H1 (cell line): ENCODE results near the gene BGN. TPM values are rescaled to one million over a fixed set of nuclear protein-coding genes. Genes with fewer than 3 reads are reported as not detected.

Experiments
- CTCF ChIA-PET: fragments of 300-600 bp; sonication (Branson Sonifier 250); formaldehyde crosslinking; loops from one replicate; lab custom pipeline; 2021; ENCODE audit not compliant: partially characterized antibody; lab: Charles Lee
- POLR2A ChIA-PET: fragments of 300-600 bp; sonication (Branson Sonifier 250); formaldehyde crosslinking; loops from one replicate; lab custom pipeline; 2021; ENCODE audit warnings: inconsistent platforms; ENCODE audit not compliant: partially characterized antibody; lab: Charles Lee
- DNase-seq, 2 experiments: peaks; one replicate each; pipeline versions ENCODE4 v3.0.0 to v3.0.0-alpha.2; 2010 to 2022; ENCODE audit warnings: low spot score in 2 of 2, low read depth in 1 of 2, mixed read lengths in 1 of 2
- FAIRE-seq: peaks from 2 replicates; lab custom pipeline; 2011; peaks lifted over from hg19 to GRCh38; lab: Jason Lieb, UNC
- H2AFZ ChIP-seq: 2 replicates; pipeline ENCODE4 v1.8.1; 2012; ENCODE audit warnings: low read length, inconsistent platforms
- H2AK5ac ChIP-seq: 2 replicates; pipeline ENCODE4 v1.6.1; 2013; ENCODE audit warnings: low read depth, low read length
- H2BK120ac ChIP-seq: replicated peaks from 2 replicates; pipeline ENCODE3; 2013; ENCODE audit warnings: low read depth, low read length, inconsistent platforms
- H2BK12ac ChIP-seq: 2 replicates; pipeline ENCODE4 v1.6.1; 2013; ENCODE audit warnings: low read depth, low read length
- H2BK15ac ChIP-seq: 2 replicates; pipeline ENCODE4 v1.6.1; 2013; ENCODE audit warnings: low read length
- H2BK20ac ChIP-seq: 2 replicates; pipeline ENCODE4 v1.6.1; 2013; ENCODE audit warnings: low read length
- H2BK5ac ChIP-seq: 2 replicates; pipeline ENCODE4 v1.6.1; 2013; ENCODE audit warnings: low read depth, low read length
- H3K14ac ChIP-seq: 2 replicates; pipeline ENCODE4 v1.6.1; 2013; ENCODE audit warnings: inconsistent platforms; ENCODE audit not compliant: insufficient read length
- H3K18ac ChIP-seq: 2 replicates; pipeline ENCODE4 v1.6.1; 2013; ENCODE audit warnings: low read length; ENCODE audit errors: extremely low read depth
- H3K23ac ChIP-seq: 2 replicates; pipeline ENCODE4 v1.6.1; 2013; ENCODE audit warnings: inconsistent platforms; ENCODE audit not compliant: insufficient read length
- H3K23me2 ChIP-seq: 2 replicates; pipeline ENCODE4 v1.6.1; 2013; ENCODE audit warnings: low read depth, low read length
- H3K27ac ChIP-seq: 2 replicates; pipeline ENCODE4 v1.6.1; 2011; ENCODE audit warnings: low read depth, low read length, inconsistent platforms
- H3K27me3 ChIP-seq, 4 experiments: replicated peaks in 1 of 4; 1 replicate in 1 of 4; 2 replicates in 3 of 4; pipeline versions ENCODE4 v1.6.1 to v1.8.1; 2011 to 2013; ENCODE audit warnings: low read length in 3 of 4, mild to moderate bottlenecking in 3 of 4, inconsistent platforms in 2 of 4, mixed read lengths in 2 of 4, moderate library complexity in 1 of 4; ENCODE audit not compliant: control insufficient read depth in 3 of 4, insufficient read depth in 3 of 4; ENCODE audit errors: extremely low read depth in 1 of 4
- H3K36me3 ChIP-seq, 4 experiments: 2 replicates each; pipeline versions ENCODE4 v1.6.1 to v1.8.1; 2011 to 2013; ENCODE audit warnings: mild to moderate bottlenecking in 4 of 4, low read length in 3 of 4, moderate library complexity in 2 of 4, control low read depth in 1 of 4, inconsistent platforms in 1 of 4; ENCODE audit not compliant: insufficient read depth in 4 of 4, control insufficient read depth in 2 of 4
- H3K4ac ChIP-seq: replicated peaks from 2 replicates; pipeline ENCODE3; 2013; ENCODE audit warnings: low read length, low read depth, mixed read lengths, inconsistent platforms; ENCODE audit not compliant: insufficient read length
- H3K4me1 ChIP-seq, 4 experiments: replicated peaks in 1 of 4; 1 replicate in 1 of 4; 2 replicates in 3 of 4; pipeline versions ENCODE4 v1.6.1 to v1.8.1; 2011 to 2013; ENCODE audit warnings: low read length in 3 of 4, inconsistent platforms in 2 of 4, mixed read lengths in 1 of 4; ENCODE audit not compliant: insufficient read depth in 4 of 4, control insufficient read depth in 3 of 4
- H3K4me2 ChIP-seq, 2 experiments: 2 replicates each; pipeline versions ENCODE4 v1.6.1 to v1.8.1; 2011 to 2013; ENCODE audit warnings: low read depth in 2 of 2, low read length in 2 of 2, control low read depth in 1 of 2, inconsistent platforms in 1 of 2, mild to moderate bottlenecking in 1 of 2; ENCODE audit not compliant: insufficient read depth in 1 of 2
- H3K4me3 ChIP-seq, 4 experiments: fragments of 200-600, 300-600 bp in 1 of 4; sonication (generic), shearing (Covaris generic), sonication (Bioruptor Twin) in 1 of 4; 2 replicates each; pipeline versions ENCODE4 v1.5.1 to v1.8.1; 2011 to 2016; ENCODE audit warnings: low read length in 4 of 4, low read depth in 3 of 4, control low read depth in 2 of 4, inconsistent platforms in 2 of 4, mild to moderate bottlenecking in 2 of 4, mixed read lengths in 1 of 4, moderate library complexity in 1 of 4; ENCODE audit not compliant: insufficient read depth in 2 of 4; ENCODE audit errors: extremely low read depth in 1 of 4
- H3K56ac ChIP-seq: replicated peaks from 2 replicates; pipeline ENCODE3; 2013; ENCODE audit warnings: low read depth, mild to moderate bottlenecking, mixed read lengths, low read length, inconsistent platforms; ENCODE audit not compliant: insufficient read length
- H3K79me1 ChIP-seq: 2 replicates; pipeline ENCODE4 v1.6.1; 2013; ENCODE audit warnings: low read depth, low read length, control low read depth
- H3K79me2 ChIP-seq, 2 experiments: 2 replicates each; pipeline versions ENCODE4 v1.6.1 to v1.8.1; 2012 to 2013; ENCODE audit warnings: low read length in 2 of 2, mild to moderate bottlenecking in 2 of 2, inconsistent platforms in 1 of 2; ENCODE audit not compliant: insufficient read depth in 2 of 2, control insufficient read depth in 1 of 2
- H3K9ac ChIP-seq, 4 experiments: replicated peaks in 1 of 4; 1 replicate in 1 of 4; 2 replicates in 3 of 4; pipeline versions ENCODE4 v1.6.1 to v1.8.1; 2011 to 2013; ENCODE audit warnings: low read depth in 3 of 4, low read length in 3 of 4, control low read depth in 2 of 4, mild to moderate bottlenecking in 2 of 4, moderate library complexity in 2 of 4, inconsistent platforms in 1 of 4; ENCODE audit errors: extremely low read depth in 1 of 4
- H3K9me3 ChIP-seq, 2 experiments: 2 replicates each; pipeline versions ENCODE4 v1.6.1 to v1.8.1; 2012 to 2013; ENCODE audit warnings: mild to moderate bottlenecking in 2 of 2, moderate library complexity in 2 of 2, control low read depth in 1 of 2, inconsistent platforms in 1 of 2, low read depth in 1 of 2, low read length in 1 of 2, mixed read lengths in 1 of 2; ENCODE audit not compliant: insufficient read depth in 2 of 2
- H4K20me1 ChIP-seq, 2 experiments: replicated peaks in 1 of 2; 2 replicates each; pipeline versions ENCODE3 to v1.8.1; 2011 to 2013; ENCODE audit warnings: inconsistent platforms in 2 of 2, low read length in 2 of 2, mild to moderate bottlenecking in 1 of 2; ENCODE audit not compliant: insufficient read depth in 2 of 2, control insufficient read depth in 1 of 2
- H4K5ac ChIP-seq: 2 replicates; pipeline ENCODE4 v1.6.1; 2013; ENCODE audit warnings: low read length, low read depth, mixed read lengths, inconsistent platforms; ENCODE audit not compliant: insufficient read length
- H4K8ac ChIP-seq: 2 replicates; pipeline ENCODE4 v1.8.0; 2013; ENCODE audit warnings: mild to moderate bottlenecking, moderate library complexity, low read length, inconsistent platforms; ENCODE audit not compliant: insufficient read depth; ENCODE audit errors: extremely low read depth
- H4K91ac ChIP-seq: replicated peaks from 2 replicates; pipeline ENCODE3; 2013; ENCODE audit warnings: low read length, mixed read lengths, inconsistent platforms; ENCODE audit not compliant: insufficient read length
- BCL11A ChIP-seq, 2 experiments: IDR thresholded peaks; one replicate each; pipeline ENCODE4 v1.6.1; 2011; ENCODE audit warnings: low read depth in 2 of 2, low read length in 2 of 2, mild to moderate bottlenecking in 2 of 2
- CHD1 ChIP-seq: IDR thresholded peaks from 2 replicates; pipeline ENCODE4 v1.6.1; 2012; ENCODE audit warnings: low read depth, low read length, improper control_type of control experiment
- EP300 ChIP-seq, 2 experiments: IDR thresholded peaks; 1 replicate in 1 of 2; 2 replicates in 1 of 2; pipeline ENCODE4 v1.6.1; 2011 to 2012; ENCODE audit warnings: low read depth in 2 of 2, low read length in 2 of 2, mild to moderate bottlenecking in 2 of 2, borderline replicate concordance in 1 of 2, inconsistent platforms in 1 of 2, moderate library complexity in 1 of 2
- EZH2 ChIP-seq: fragments of 200-600 bp; sonication (generic); IDR thresholded peaks from 2 replicates; pipeline ENCODE4 v1.7.1; 2012; ENCODE audit warnings: low read depth, mild to moderate bottlenecking, moderate library complexity, low read length, inconsistent platforms; ENCODE audit not compliant: severe bottlenecking
- KDM4A ChIP-seq: IDR thresholded peaks from one replicate; pipeline ENCODE4 v1.7.1; 2012; ENCODE audit warnings: low read depth, mild to moderate bottlenecking, moderate library complexity, low read length, inconsistent platforms; ENCODE audit not compliant: severe bottlenecking
- KDM5A ChIP-seq: fragments of 200-600 bp; IDR thresholded peaks from 2 replicates; pipeline ENCODE4 v1.7.1; 2012; ENCODE audit warnings: mild to moderate bottlenecking, low read length, inconsistent platforms, mixed read lengths
- MAFK ChIP-seq: IDR thresholded peaks from 2 replicates; pipeline ENCODE4 v1.6.1; 2012; ENCODE audit warnings: low read depth, mild to moderate bottlenecking, improper control_type of control experiment, low read length
- NANOG ChIP-seq: IDR thresholded peaks from 2 replicates; pipeline ENCODE4 v1.6.1; 2011; ENCODE audit warnings: low read length, low read depth, mild to moderate bottlenecking, inconsistent platforms; ENCODE audit not compliant: insufficient read depth, poor library complexity, severe bottlenecking
- POLR2A ChIP-seq, 2 experiments: IDR thresholded peaks; 1 replicate in 1 of 2; 2 replicates in 1 of 2; pipeline ENCODE4 v1.6.1; 2011; ENCODE audit warnings: low read depth in 2 of 2, low read length in 2 of 2, mild to moderate bottlenecking in 2 of 2; ENCODE audit errors: control extremely low read depth in 1 of 2
- POU5F1 ChIP-seq: IDR thresholded peaks from 2 replicates; pipeline ENCODE4 v1.6.1; 2011; ENCODE audit warnings: low read depth, mild to moderate bottlenecking, low read length, moderate library complexity
- TAF7 ChIP-seq: optimal IDR thresholded peaks from 2 replicates; pipeline ENCODE3; 2011; ENCODE audit warnings: low read depth, mild to moderate bottlenecking, inconsistent platforms, low read length, moderate library complexity, borderline replicate concordance
- ZNF274 ChIP-seq: IDR thresholded peaks from 2 replicates; pipeline ENCODE4 v1.7.0; 2012; ENCODE audit warnings: low read length, borderline replicate concordance; ENCODE audit errors: extremely low read depth
- WGBS, 2 experiments: shearing (Covaris generic) in 1 of 2; methylation state at CpG; one replicate each; pipeline versions ENCODE4 v1.1.6 to v1.1.7; 2013 to 2015; ENCODE audit warnings: low lambda C conversion rate in 2 of 2, mixed read lengths in 2 of 2, inconsistent platforms in 1 of 2, low coverage in 1 of 2, missing lambda C conversion rate in 1 of 2; ENCODE audit not compliant: insufficient replicate concordance in 2 of 2, insufficient coverage in 1 of 2, insufficient read length in 1 of 2; ENCODE audit errors: extremely low coverage in 1 of 2, missing lambda C conversion rate in 1 of 2; 5-methylcytosine and 5-hydroxymethylcytosine counted together
- polyA plus RNA-seq, 7 experiments: library from polyadenylated mRNA; depleted of rRNA in 3 of 7; stranded (reverse) in 5 of 7; unstranded in 2 of 7; fragments of >200 nt in 5 of 7; fragments of 200-250 nt in 2 of 7; gene quantifications; 1 replicate in 5 of 7; 2 replicates in 1 of 7; 4 replicates in 1 of 7; pipeline versions ENCODE4 v1.2.1 to v1.2.3, GENCODE V29; 2011 to 2013; ENCODE audit warnings: missing spikeins in 2 of 7, mixed read lengths in 2 of 7
- total RNA-seq: library from RNA; stranded (reverse); fragmentation: NEBNext Ultra II Directional; extraction: Animal tissue kit (Norgen Biotek cat#: 25700); gene quantifications from 2 replicates; pipeline ENCODE4 v1.2.1, GENCODE V29; 2021

Gene BGN
- total and polyA plus RNA-seq, 2 of the 8 experiments (the other 6 are each of a cell fraction or from before 2014, with no cell fraction given) = 1.8 to 2.4 TPM

DNA sequence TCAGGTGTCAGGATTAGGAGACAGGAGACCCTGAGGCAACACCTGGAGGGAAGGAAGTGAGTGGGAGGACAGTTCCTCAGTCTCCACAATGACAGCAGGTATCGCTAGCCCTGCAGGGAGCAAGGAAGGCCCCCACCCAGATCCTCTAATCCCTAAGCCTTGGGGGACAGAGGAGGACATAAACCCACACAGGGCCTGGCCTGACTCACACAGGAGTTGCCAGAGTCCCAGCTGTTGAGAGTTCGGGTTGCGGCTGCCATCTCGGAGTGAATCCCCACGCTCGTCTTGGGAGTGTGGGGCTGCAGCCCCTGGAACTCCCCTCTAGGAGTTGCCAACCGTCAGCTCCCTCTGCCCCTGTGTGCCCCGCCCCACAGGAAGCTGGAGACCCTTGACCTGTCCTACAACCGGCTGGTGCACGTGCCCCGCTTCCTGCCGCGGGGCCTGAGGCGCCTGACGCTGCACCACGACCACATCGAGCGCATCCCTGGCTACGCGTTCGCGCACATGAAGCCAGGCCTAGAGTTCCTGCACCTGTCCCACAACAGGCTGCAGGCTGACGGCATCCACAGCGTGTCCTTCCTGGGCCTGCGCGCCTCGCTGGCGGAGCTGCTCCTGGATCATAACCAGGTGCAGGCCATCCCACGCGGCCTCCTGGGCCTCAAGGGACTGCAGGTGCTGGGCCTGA is 9.2 kb upstream of the BGN start:
- Histone ChIP-seq H3K4ac (no peak overlapping the region), H4K91ac (no peak overlapping the region), H3K79me1 (no peaks in the 10 kb centered on the region), H3K56ac (no peak overlapping the region), H3K23ac (no peak overlapping the region), H2BK120ac (no peak overlapping the region), H3K4me2 (no peak overlapping the region), H3K79me2 (no peaks in the 10 kb centered on the region), H2AFZ (no peak overlapping the region), H3K4me3 (no peak overlapping the region), H3K4me1 (peaks cover 0 to 6% (median 0%) of the 10 kb centered on the region in 4 experiments; a peak in 2 of 7 replicates)
- FAIRE-seq (no peak), DNase-seq (no peak)
- no peak for TF ChIP-seq ZNF274
- TF ChIP-seq CHD1 = no peak
- TF ChIP-seq NANOG = no peak
- TF ChIP-seq BCL11A (IDR thresholded peaks at IDR 0.05; ENCODE audit: low read depth in 2 of 2, low read length in 2 of 2) = no peak
- TF ChIP-seq KDM4A = no peak
- no peak for TF ChIP-seq MAFK
- no peak for TF ChIP-seq TAF7
- no peak for TF ChIP-seq POU5F1
- TF ChIP-seq POLR2A (IDR thresholded peaks at IDR 0.05; ENCODE audit: control extremely low read depth in 1 of 2, low read depth in 2 of 2, low read length in 2 of 2) = no peak
- TF ChIP-seq EP300 (IDR thresholded peaks at IDR 0.05; ENCODE audit: borderline replicate concordance in 1 of 2, low read depth in 2 of 2, low read length in 2 of 2) = no peak
- TF ChIP-seq KDM5A = no peak
- TF ChIP-seq EZH2 = no peak
- TF ChIP-seq, all 59 proteins: peak for 0
- no peak overlapping the region for H3K18ac ChIP-seq
- no peak overlapping the region for H2BK5ac ChIP-seq
- H3K36me3 ChIP-seq = no peaks in the 10 kb centered on the region
- no peaks in the 10 kb centered on the region for H3K9me3 ChIP-seq
- H4K8ac ChIP-seq = no peak overlapping the region
- no peak overlapping the region for H3K9ac ChIP-seq
- H2AK5ac ChIP-seq = no peak overlapping the region
- peak overlapping the region; percentile 61; the same call in 1 of the 2 replicates for H2BK15ac ChIP-seq
- no peak overlapping the region for H3K14ac ChIP-seq
- no peak overlapping the region for H3K27ac ChIP-seq
- no peaks in the 10 kb centered on the region for H3K23me2 ChIP-seq
- H2BK12ac ChIP-seq = no peak overlapping the region
- no peak overlapping the region for H4K5ac ChIP-seq
- no peaks in the 10 kb centered on the region for H4K20me1 ChIP-seq
- 70% methylated on average over 2 of the region's 30 CpGs; no CpG with 5 or more reads in 1 of the 2 experiments for WGBS, 2 experiments
- ChIA-PET POLR2A (interaction anchor here (0.9 kb wide), 1 partner anchor 9 kb away, joined by 4 read pairs; the partner anchor contains the start of gene BGN), CTCF (interaction anchor here (0.6 to 4.3 kb wide), 5 partner anchors 13 to 164 kb away, joined by 3 to 39 read pairs (median 3); partner anchors contain the start of gene HAUS7)
- no peaks in the 10 kb centered on the region for H3K27me3 ChIP-seq
- H2BK20ac ChIP-seq = no peak overlapping the region
